Caco-2 (cell line): ENCODE data around the gene IP6K3. TPM values are rescaled to one million over a fixed set of nuclear protein-coding genes. Genes with fewer than 3 reads are reported as not detected.

Experiments
- BruUV-seq: library from RNA; stranded (reverse); fragments of 400-500 nt; replicated peaks from 2 replicates; lab custom pipeline; 2021; lab: Mats Ljungman, UMichigan
- CTCF ChIA-PET: fragments of 300-600 bp; sonication (Branson Sonifier 250); formaldehyde crosslinking; loops from one replicate; lab custom pipeline; 2022; ENCODE audit warnings: antibody characterized with exemption; lab: Charles Lee
- POLR2A ChIA-PET: fragments of 300-600 bp; sonication (Branson Sonifier 250); formaldehyde crosslinking; loops from one replicate; lab custom pipeline; 2022; ENCODE audit warnings: antibody characterized with exemption; lab: Charles Lee
- DNase-seq, 2 experiments: peaks; one replicate each; pipeline versions ENCODE4 v3.0.0 to v3.0.0-alpha.2; 2020 to 2022
- H3K27me3 ChIP-seq: replicated peaks from 2 replicates; pipeline ENCODE4 v1.6.0; 2011; ENCODE audit warnings: low read length; ENCODE audit not compliant: control insufficient read depth, insufficient read depth
- H3K36me3 ChIP-seq: 2 replicates; pipeline ENCODE4 v1.5.1; 2011; ENCODE audit warnings: low read length; ENCODE audit not compliant: control insufficient read depth, insufficient read depth
- H3K4me1 ChIP-seq: fragments of 250-450 bp; sonication (Bioruptor Pico); 2 replicates; pipeline ENCODE4 v1.5.1; 2020; ENCODE audit warnings: mild to moderate bottlenecking
- H3K4me3 ChIP-seq: 2 replicates; pipeline ENCODE4 v1.5.1; 2011; ENCODE audit warnings: low read depth, mild to moderate bottlenecking, control low read depth, low read length
- H3K9me3 ChIP-seq: fragments of 250-450 bp; sonication (Bioruptor Pico); 2 replicates; pipeline ENCODE4 v1.5.1; 2020; ENCODE audit warnings: mild to moderate bottlenecking, moderate library complexity
- H3K27ac Mint-ChIP-seq: one replicate; pipeline ENCODE4 v1.8.0; 2022; ENCODE audit warnings: mixed read lengths; ENCODE audit not compliant: unreplicated experiment
- H3K27me3 Mint-ChIP-seq: one replicate; pipeline ENCODE4 v1.8.0; 2022; ENCODE audit warnings: mixed read lengths; ENCODE audit not compliant: insufficient read depth, unreplicated experiment
- H3K36me3 Mint-ChIP-seq: one replicate; pipeline ENCODE4 v1.8.0; 2022; ENCODE audit warnings: mild to moderate bottlenecking, mixed read lengths; ENCODE audit not compliant: insufficient read depth, unreplicated experiment
- H3K4me1 Mint-ChIP-seq: one replicate; pipeline ENCODE4 v1.8.0; 2022; ENCODE audit warnings: low read depth, mixed read lengths; ENCODE audit not compliant: unreplicated experiment
- H3K4me3 Mint-ChIP-seq: one replicate; pipeline ENCODE4 v1.8.0; 2022; ENCODE audit warnings: mild to moderate bottlenecking, moderate library complexity, mixed read lengths; ENCODE audit not compliant: unreplicated experiment
- H3K9me3 Mint-ChIP-seq: one replicate; pipeline ENCODE4 v1.8.0; 2022; ENCODE audit warnings: mixed read lengths; ENCODE audit not compliant: unreplicated experiment
- intact Hi-C: fragments of 100-400 bp; cut with micrococcal nuclease; formaldehyde crosslinking; loops from one replicate; pipeline ENCODE4 v1.10.0; 2022; ENCODE audit not compliant: unreplicated experiment
- total RNA-seq: library from RNA; stranded (reverse); gene quantifications from 2 replicates; pipeline ENCODE4 v1.2.3, GENCODE V29; 2022
- TF ChIP-seq, protein P1 (sequence below), 2 experiments: fragments of 200-600 bp in 1 of 2; IDR thresholded peaks; 1 replicate in 1 of 2; 2 replicates in 1 of 2; pipeline versions ENCODE4 v1.5.1 to v1.8.0; 2011 to 2022; ENCODE audit warnings: antibody characterized with exemption in 1 of 2, control low read depth in 1 of 2, inconsistent platforms in 1 of 2, low read depth in 1 of 2, low read length in 1 of 2, mild to moderate bottlenecking in 1 of 2, moderate library complexity in 1 of 2; ENCODE audit not compliant: insufficient read depth in 1 of 2, severe bottlenecking in 1 of 2, unreplicated experiment in 1 of 2

Gene IP6K3
- total RNA-seq, 1 experiment from 2014 or later = 0.45 TPM

DNA sequence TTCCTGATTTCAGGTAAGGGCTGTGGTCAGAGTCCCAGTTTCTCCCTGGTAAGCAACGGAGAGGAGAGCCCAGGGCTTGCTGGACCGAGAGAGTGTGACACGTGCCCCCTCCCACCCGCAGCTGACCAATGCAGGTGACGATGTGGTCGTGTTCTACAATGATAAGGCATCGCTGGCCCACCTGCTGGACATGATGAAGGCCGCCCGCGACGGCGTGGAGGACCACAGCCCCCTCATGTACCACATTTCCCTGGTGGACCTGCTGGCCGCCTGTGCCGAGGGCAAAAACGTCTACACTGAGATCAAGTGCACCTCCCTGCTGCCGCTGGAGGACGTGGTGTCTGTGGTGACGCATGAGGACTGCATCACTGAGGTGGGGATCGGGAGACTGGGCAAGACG, 66.9 kb downstream of the IP6K3 start:
- no peaks in the 10 kb centered on the region for H3K9me3 Mint-ChIP-seq
- peaks cover 30% of the 10 kb centered on the region for H3K36me3 Mint-ChIP-seq
- H3K27ac Mint-ChIP-seq = no peak overlapping the region

DNA sequence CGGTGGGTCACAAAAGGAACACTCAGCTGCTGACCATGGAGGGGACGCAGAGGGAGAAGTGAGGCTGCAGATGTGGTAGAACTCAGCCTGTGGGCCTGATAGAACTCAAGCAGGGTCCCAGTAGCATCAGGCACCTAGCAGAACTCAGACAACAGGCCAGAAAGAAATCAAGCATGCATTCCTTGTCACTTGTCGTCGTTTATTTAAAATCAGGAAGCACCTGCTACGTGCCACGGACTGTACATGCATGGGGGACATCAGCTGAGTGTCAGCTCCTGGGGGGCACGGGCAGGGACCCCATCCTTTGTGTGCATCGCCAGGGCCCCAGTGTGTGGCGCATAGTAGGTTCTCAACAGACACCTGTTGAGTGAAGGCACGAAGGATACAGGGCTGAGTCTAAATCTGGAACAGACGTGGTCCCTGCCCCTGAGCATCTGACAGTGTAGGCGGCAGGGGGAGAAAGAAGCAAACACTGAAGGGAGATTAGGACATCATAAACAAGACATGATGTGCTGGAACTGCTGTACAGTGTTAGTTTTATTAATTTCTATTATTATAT, 67.7 kb downstream of the IP6K3 start:
- BruUV-seq = no TSS peak
- no peaks in the 10 kb centered on the region for H3K27me3 ChIP-seq
- CTCF ChIA-PET = no interaction called here
- no peak overlapping the region for H3K4me3 ChIP-seq
- Mint-ChIP-seq H3K4me1 (no peaks in the 10 kb centered on the region), H3K9me3 (no peaks in the 10 kb centered on the region), H3K27me3 (no peaks in the 10 kb centered on the region), H3K4me3 (no peak overlapping the region), H3K36me3 (peaks cover 31% of the 10 kb centered on the region), H3K27ac (no peak overlapping the region)
- TF ChIP-seq, protein P1, sequence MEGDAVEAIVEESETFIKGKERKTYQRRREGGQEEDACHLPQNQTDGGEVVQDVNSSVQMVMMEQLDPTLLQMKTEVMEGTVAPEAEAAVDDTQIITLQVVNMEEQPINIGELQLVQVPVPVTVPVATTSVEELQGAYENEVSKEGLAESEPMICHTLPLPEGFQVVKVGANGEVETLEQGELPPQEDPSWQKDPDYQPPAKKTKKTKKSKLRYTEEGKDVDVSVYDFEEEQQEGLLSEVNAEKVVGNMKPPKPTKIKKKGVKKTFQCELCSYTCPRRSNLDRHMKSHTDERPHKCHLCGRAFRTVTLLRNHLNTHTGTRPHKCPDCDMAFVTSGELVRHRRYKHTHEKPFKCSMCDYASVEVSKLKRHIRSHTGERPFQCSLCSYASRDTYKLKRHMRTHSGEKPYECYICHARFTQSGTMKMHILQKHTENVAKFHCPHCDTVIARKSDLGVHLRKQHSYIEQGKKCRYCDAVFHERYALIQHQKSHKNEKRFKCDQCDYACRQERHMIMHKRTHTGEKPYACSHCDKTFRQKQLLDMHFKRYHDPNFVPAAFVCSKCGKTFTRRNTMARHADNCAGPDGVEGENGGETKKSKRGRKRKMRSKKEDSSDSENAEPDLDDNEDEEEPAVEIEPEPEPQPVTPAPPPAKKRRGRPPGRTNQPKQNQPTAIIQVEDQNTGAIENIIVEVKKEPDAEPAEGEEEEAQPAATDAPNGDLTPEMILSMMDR (IDR thresholded peaks at IDR 0.05; ENCODE audit: insufficient read depth in 1 of 2, low read depth in 1 of 2, low read length in 1 of 2, severe bottlenecking in 1 of 2, unreplicated experiment in 1 of 2) = no peak
- intact Hi-C loops = no loop called here
- H3K4me1 ChIP-seq = no peaks in the 10 kb centered on the region
- no peak for DNase-seq
- POLR2A ChIA-PET = no interaction called here
- H3K9me3 ChIP-seq = no peaks in the 10 kb centered on the region
- peaks cover 6% of the 10 kb centered on the region for H3K36me3 ChIP-seq

More for the DNA sequence above, 66.9 kb downstream of the IP6K3 start:
- no peak for DNase-seq
- intact Hi-C loops = no loop called here
- POLR2A ChIA-PET = interaction anchor here (0.6 kb wide), 1 partner anchor 246 kb away, joined by 3 read pairs; no protein-coding TSS in a partner anchor
- Histone ChIP-seq H3K36me3 (peaks cover 5% of the 10 kb centered on the region), H3K9me3 (no peaks in the 10 kb centered on the region), H3K4me1 (no peaks in the 10 kb centered on the region), H3K27me3 (no peaks in the 10 kb centered on the region), H3K4me3 (no peak overlapping the region)
- BruUV-seq = no TSS peak
- Mint-ChIP-seq H3K27me3 (no peaks in the 10 kb centered on the region), H3K4me1 (no peaks in the 10 kb centered on the region), H3K4me3 (no peak overlapping the region)
- CTCF ChIA-PET = no interaction called here
- TF ChIP-seq, protein P1 (IDR thresholded peaks at IDR 0.05; ENCODE audit: insufficient read depth in 1 of 2, low read depth in 1 of 2, low read length in 1 of 2, severe bottlenecking in 1 of 2, unreplicated experiment in 1 of 2) = no peak

DNA sequence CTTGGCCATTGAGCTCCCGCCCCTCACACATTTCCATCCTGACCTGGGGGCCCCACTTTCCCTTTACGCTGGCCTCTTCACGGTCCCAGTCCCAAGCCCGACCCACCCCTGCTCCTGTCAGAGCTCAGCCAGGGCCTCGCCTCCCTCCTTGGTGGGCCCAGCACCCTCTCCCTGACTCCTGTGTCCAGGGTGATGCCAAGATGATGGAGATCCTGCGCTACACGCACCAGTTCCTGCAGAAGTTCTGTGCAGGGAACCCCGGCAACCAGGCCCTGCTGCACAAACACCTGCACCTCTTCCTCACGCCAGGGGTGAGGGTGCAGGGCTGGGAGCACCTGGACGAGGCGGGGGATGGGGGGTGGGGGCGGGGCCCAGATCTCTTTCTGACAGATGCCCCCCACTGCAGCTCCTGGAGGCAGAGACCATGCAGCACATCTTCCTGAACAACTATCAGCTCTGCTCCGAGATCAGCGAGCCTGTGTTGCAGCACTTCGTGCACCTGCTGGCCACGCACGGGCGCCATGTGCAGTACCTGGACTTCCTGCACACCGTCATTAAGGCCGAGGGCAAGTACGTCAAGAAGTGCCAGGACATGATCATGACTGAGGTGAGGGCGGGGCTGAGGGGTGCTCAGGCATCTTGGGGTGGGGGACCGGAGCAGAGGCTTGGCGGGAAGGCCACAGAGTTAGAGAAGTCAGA, 68.3 kb downstream of the IP6K3 start:
- Mint-ChIP-seq H3K36me3 (peaks cover 32% of the 10 kb centered on the region), H3K27me3 (no peaks in the 10 kb centered on the region), H3K4me1 (no peaks in the 10 kb centered on the region), H3K27ac (no peak overlapping the region), H3K9me3 (no peaks in the 10 kb centered on the region), H3K4me3 (no peak overlapping the region)
- ChIA-PET POLR2A (no interaction called here), CTCF (no interaction called here)
- DNase-seq = no peak
- TF ChIP-seq, protein P1 (IDR thresholded peaks at IDR 0.05; ENCODE audit: insufficient read depth in 1 of 2, low read depth in 1 of 2, low read length in 1 of 2, severe bottlenecking in 1 of 2, unreplicated experiment in 1 of 2) = no peak
- Histone ChIP-seq H3K4me3 (no peak overlapping the region), H3K4me1 (no peaks in the 10 kb centered on the region), H3K27me3 (no peaks in the 10 kb centered on the region), H3K9me3 (no peaks in the 10 kb centered on the region), H3K36me3 (peaks cover 7% of the 10 kb centered on the region)
- intact Hi-C loops = no loop called here
- BruUV-seq = no TSS peak
